ENCODE data around the gene RUFY1. TPM values are rescaled to one million over a fixed set of nuclear protein-coding genes. Genes with fewer than 3 reads are reported as not detected.
A peak's percentile ranks its signal among the peaks of the same experiment; 100 is the strongest.

RUFY1 gene
- total and polyA plus RNA-seq, 9 of the 15 experiments (the other 6 are each of a cell fraction or from before 2014, with no cell fraction given): 5.0 to 41.7 (median 29.6) TPM

GRCh38 chr5:179623906-179624741, 73.8 kb downstream of the RUFY1 start (continued):
- no peak for TF ChIP-seq ZNF512 (tag; IDR thresholded peaks at IDR 0.05)
- no peak for TF ChIP-seq NCOR1 (IDR thresholded peaks at IDR 0.05)
- no peak for TF ChIP-seq CREBBP (IDR thresholded peaks at IDR 0.05; ENCODE audit: low read depth, low read length)
- TF ChIP-seq POLR2B (IDR thresholded peaks at IDR 0.05; ENCODE audit: low read depth, partially characterized antibody): no peak
- no peak for TF ChIP-seq SAP30 (IDR thresholded peaks at IDR 0.05; ENCODE audit: borderline replicate concordance, insufficient read depth, low read depth, low read length, poor library complexity, severe bottlenecking)
- TF ChIP-seq TRIM28 (IDR thresholded peaks at IDR 0.05): no peak
- TF ChIP-seq ZBTB43 (CRISPR knock-in tag; IDR thresholded peaks at IDR 0.05): peak; percentile 10; the same call in 1 of the 2 replicates
- TF ChIP-seq SRSF3 (IDR thresholded peaks at IDR 0.05; ENCODE audit: insufficient read depth, low read length): no peak
- TF ChIP-seq DACH1 (IDR thresholded peaks at IDR 0.05; ENCODE audit: partially characterized antibody): no peak
- 0 out of 2 replicates have a peak, but pooled peaks have one; percentile 24 for TF ChIP-seq NR4A1 (CRISPR knock-in tag; IDR thresholded peaks at IDR 0.05)
- peak; percentile 81 for TF ChIP-seq NR4A1 (tag; IDR thresholded peaks at IDR 0.05)
- no peak for TF ChIP-seq AFF1 (IDR thresholded peaks at IDR 0.05; ENCODE audit: low read depth in 1 of 2, partially characterized antibody in 2 of 2)
- TF ChIP-seq RUNX1 (IDR thresholded peaks at IDR 0.05; ENCODE audit: low read depth): no peak
- no peak for TF ChIP-seq ARID3B (CRISPR knock-in tag; IDR thresholded peaks at IDR 0.05; ENCODE audit: borderline replicate concordance)
- TF ChIP-seq ZNF79 (CRISPR knock-in tag; IDR thresholded peaks at IDR 0.05; ENCODE audit: low read depth): 0 out of 2 replicates have a peak, but pooled peaks have one; percentile 10
- no peak for TF ChIP-seq PTTG1 (tag; IDR thresholded peaks at IDR 0.05; ENCODE audit: low read depth)
- TF ChIP-seq NRF1 (conservative IDR thresholded peaks at IDR 0.05 in 1 of 2, IDR thresholded peaks at IDR 0.05 in 1 of 2): no peak
